ENCODE results near the gene PDK2. TPM values are rescaled to one million over a fixed set of nuclear protein-coding genes. Genes with fewer than 3 reads are reported as not detected.
A peak's percentile ranks its signal among the peaks of the same experiment; 100 is the strongest.

The PDK2 gene
- 10 to 100 TPM; 47.1 to 79.5 TPM for total RNA-seq

GRCh38 chr17:50094753-50095619 lies at the start of gene PDK2:
Gene PDK2, plus strand, starts transcription at chr17:50095351. Its CDS starts 85 bp downstream, at chr17:50095436.
- DNase-seq (ENCODE audit: low spot score): peak; percentile 96
- H3K27ac ChIP-seq: peak within 1 kb of the TSS; percentile 67 to 73
- WGBS: under 1% methylated on average over 68 of the region's 68 CpGs
- peak within 1 kb of the TSS; percentile 76 to 80 for H3K4me3 ChIP-seq
- no peaks in the 10 kb centered on the region for H3K27me3 ChIP-seq (replicated peaks; ENCODE audit: insufficient read depth)
- peaks cover 4% of the 10 kb centered on the region for H3K4me1 ChIP-seq (replicated peaks)
- intact Hi-C loops (cut with DNase I): loop anchor here (2.0 to 10.0 kb wide), 2 partner anchors 60 to 202 kb away; partner anchors contain the start of gene PPP1R9B
- no peaks in the 10 kb centered on the region for H3K9me3 ChIP-seq
- TF ChIP-seq CTCF (IDR thresholded peaks at IDR 0.05) (peak in 2 of 4 experiments; percentile 34 to 43), POLR2AphosphoS5 (IDR thresholded peaks at IDR 0.05) (peak; percentile 97), POLR2A (IDR thresholded peaks at IDR 0.05) (peak; percentile 70)
- H3K36me3 ChIP-seq: no peaks in the 10 kb centered on the region

- Histone ChIP-seq H3K4me1 (replicated peaks) (peaks cover 6% of the 10 kb centered on the region), H3K4me3 (no peak overlapping the region), H3K27ac (no peak overlapping the region), H3K36me3 (no peaks in the 10 kb centered on the region), H3K9me3 (no peaks in the 10 kb centered on the region), H3K27me3 (replicated peaks; ENCODE audit: insufficient read depth) (no peaks in the 10 kb centered on the region)
- TF ChIP-seq CTCF (IDR thresholded peaks at IDR 0.05): no peak
- no peak for TF ChIP-seq POLR2A (IDR thresholded peaks at IDR 0.05)
- TF ChIP-seq POLR2AphosphoS5 (IDR thresholded peaks at IDR 0.05): no peak
- DNase-seq (ENCODE audit: low spot score): no peak
- intact Hi-C loops (cut with DNase I): no loop called here
- 79% methylated on average over 2 of the region's 2 CpGs for WGBS
Observed at GRCh38 chr17:50046179-50046578, 49.0 kb upstream of the PDK2 start.

- Histone ChIP-seq H3K27me3 (replicated peaks; ENCODE audit: insufficient read depth) (no peaks in the 10 kb centered on the region), H3K4me3 (no peak overlapping the region), H3K27ac (no peak overlapping the region), H3K4me1 (replicated peaks) (peaks cover 10% of the 10 kb centered on the region), H3K36me3 (no peaks in the 10 kb centered on the region), H3K9me3 (no peaks in the 10 kb centered on the region)
- intact Hi-C loops (cut with DNase I): no loop called here
- no peak for TF ChIP-seq POLR2A (IDR thresholded peaks at IDR 0.05)
- no peak for TF ChIP-seq POLR2AphosphoS5 (IDR thresholded peaks at IDR 0.05)
- no peak for TF ChIP-seq CTCF (IDR thresholded peaks at IDR 0.05)
- DNase-seq (ENCODE audit: low spot score): no peak
- 91% methylated on average over 6 of the region's 6 CpGs for WGBS
Observed at GRCh38 chr17:50046667-50047066, 48.5 kb upstream of the PDK2 start.

GRCh38 chr17:50047083-50047482 lies 48.1 kb upstream of the PDK2 start:
- Histone ChIP-seq H3K9me3 (no peaks in the 10 kb centered on the region), H3K4me1 (replicated peaks) (peaks cover 10% of the 10 kb centered on the region), H3K27ac (no peak overlapping the region), H3K4me3 (no peak overlapping the region), H3K27me3 (replicated peaks; ENCODE audit: insufficient read depth) (no peaks in the 10 kb centered on the region), H3K36me3 (no peaks in the 10 kb centered on the region)
- 89% methylated on average over 6 of the region's 6 CpGs for WGBS
- intact Hi-C loops (cut with DNase I): no loop called here
- TF ChIP-seq CTCF (IDR thresholded peaks at IDR 0.05) (no peak), POLR2AphosphoS5 (IDR thresholded peaks at IDR 0.05) (no peak), POLR2A (IDR thresholded peaks at IDR 0.05) (no peak)
- no peak for DNase-seq (ENCODE audit: low spot score)
